Measurements from ENCODE around the gene ZNF524. TPM values are rescaled to one million over a fixed set of nuclear protein-coding genes. Genes with fewer than 3 reads are reported as not detected.

ZNF524 gene
- total and polyA plus RNA-seq, 2 donors (not counting 1 experiment from before 2014, with no cell fraction given): 2.6 to 16.8 TPM

Other genes with a start within 250 kb of the ZNF524 start
- under 0.01 and 0.17 TPM in 2 replicates for gene COX6B2, start 245.6 kb upstream of the ZNF524 start, total RNA-seq
- gene COX6B2, start 245.6 kb upstream of the ZNF524 start, polyA plus RNA-seq: 0.03 and 0.14 TPM in 2 replicates
- gene GARIN5B, start 237.0 kb upstream of the ZNF524 start, total RNA-seq: not detected in 2 replicates
- not detected in 2 replicates for gene GARIN5B, start 237.0 kb upstream of the ZNF524 start, polyA plus RNA-seq
- gene IL11, start 229.8 kb upstream of the ZNF524 start, total RNA-seq: 0.66 and 1.0 TPM in 2 replicates
- 1.2 and 1.3 TPM in 2 replicates for gene IL11, start 229.8 kb upstream of the ZNF524 start, polyA plus RNA-seq
- not detected in 2 replicates for gene TMEM190, start 223.5 kb upstream of the ZNF524 start, total RNA-seq
- 0.14 TPM in 1 of 2 replicates, not detected in the other for gene TMEM190, start 223.5 kb upstream of the ZNF524 start, polyA plus RNA-seq
- gene TMEM238, start 216.0 kb upstream of the ZNF524 start, total RNA-seq: 0.26 and 0.33 TPM in 2 replicates
- gene TMEM238, start 216.0 kb upstream of the ZNF524 start, polyA plus RNA-seq: not detected in 2 replicates
- 146 and 168 TPM in 2 replicates for gene RPL28, start 214.4 kb upstream of the ZNF524 start, total RNA-seq
- gene RPL28, start 214.4 kb upstream of the ZNF524 start, polyA plus RNA-seq: 548 and 665 TPM in 2 replicates
- 37.5 and 41.0 TPM in 2 replicates for gene UBE2S, start 192.5 kb upstream of the ZNF524 start, total RNA-seq
- 25.4 and 74.6 TPM in 2 replicates for gene UBE2S, start 192.5 kb upstream of the ZNF524 start, polyA plus RNA-seq
- not detected in 2 replicates for gene SHISA7, start 157.0 kb upstream of the ZNF524 start, total RNA-seq
- gene SHISA7, start 157.0 kb upstream of the ZNF524 start, polyA plus RNA-seq: not detected in 2 replicates
- 34.2 and 35.5 TPM in 2 replicates for gene ISOC2, start 138.6 kb upstream of the ZNF524 start, total RNA-seq
- 24.8 and 27.7 TPM in 2 replicates for gene ISOC2, start 138.6 kb upstream of the ZNF524 start, polyA plus RNA-seq
- gene C19orf85, start 135.5 kb upstream of the ZNF524 start, total RNA-seq: not detected in 2 replicates
- not detected in 2 replicates for gene C19orf85, start 135.5 kb upstream of the ZNF524 start, polyA plus RNA-seq
- gene ZNF628, start 123.7 kb upstream of the ZNF524 start, total RNA-seq: 0.77 and 1.3 TPM in 2 replicates
- gene ZNF628, start 123.7 kb upstream of the ZNF524 start, polyA plus RNA-seq: 0.49 and 0.86 TPM in 2 replicates
- 12.1 and 18.2 TPM in 2 replicates for gene NAT14, start 115.1 kb upstream of the ZNF524 start, total RNA-seq
- 18.3 and 19.3 TPM in 2 replicates for gene NAT14, start 115.1 kb upstream of the ZNF524 start, polyA plus RNA-seq
- 19.3 and 19.7 TPM in 2 replicates for gene SSC5D, start 111.9 kb upstream of the ZNF524 start, total RNA-seq
- gene SSC5D, start 111.9 kb upstream of the ZNF524 start, polyA plus RNA-seq: 2.1 and 3.0 TPM in 2 replicates
- not detected in 2 replicates for gene SBK2, start 63.2 kb upstream of the ZNF524 start, total RNA-seq
- not detected in 2 replicates for gene SBK2, start 63.2 kb upstream of the ZNF524 start, polyA plus RNA-seq
- 0.26 and 0.66 TPM in 2 replicates for gene SBK3, start 54.7 kb upstream of the ZNF524 start, total RNA-seq
- gene SBK3, start 54.7 kb upstream of the ZNF524 start, polyA plus RNA-seq: not detected in 2 replicates
- 3.3 and 5.4 TPM in 2 replicates for gene ZNF579, start 19.4 kb upstream of the ZNF524 start, total RNA-seq
- 4.2 and 5.0 TPM in 2 replicates for gene ZNF579, start 19.4 kb upstream of the ZNF524 start, polyA plus RNA-seq
- gene FIZ1, start 771 bp upstream of the ZNF524 start, total RNA-seq: 2.3 TPM in 2 replicates
- 1.8 and 2.7 TPM in 2 replicates for gene FIZ1, start 771 bp upstream of the ZNF524 start, polyA plus RNA-seq
- gene ZNF865, start 5.4 kb downstream of the ZNF524 start, total RNA-seq: 0.51 and 1.2 TPM in 2 replicates
- 1.2 TPM in 2 replicates for gene ZNF865, start 5.4 kb downstream of the ZNF524 start, polyA plus RNA-seq
- 4.6 and 5.6 TPM in 2 replicates for gene ZNF784, start 24.3 kb downstream of the ZNF524 start, total RNA-seq
- 1.6 and 2.0 TPM in 2 replicates for gene ZNF784, start 24.3 kb downstream of the ZNF524 start, polyA plus RNA-seq
- gene ZNF580, start 40.7 kb downstream of the ZNF524 start, total RNA-seq: 3.3 and 4.1 TPM in 2 replicates
- 7.2 and 10.9 TPM in 2 replicates for gene ZNF580, start 40.7 kb downstream of the ZNF524 start, polyA plus RNA-seq
- 33.4 and 40.1 TPM in 2 replicates for gene ZNF581, start 43.4 kb downstream of the ZNF524 start, total RNA-seq
- gene ZNF581, start 43.4 kb downstream of the ZNF524 start, polyA plus RNA-seq: 9.0 and 9.2 TPM in 2 replicates
- gene CCDC106, start 47.9 kb downstream of the ZNF524 start, total RNA-seq: 8.0 and 10.2 TPM in 2 replicates
- 4.5 and 5.9 TPM in 2 replicates for gene CCDC106, start 47.9 kb downstream of the ZNF524 start, polyA plus RNA-seq
- gene U2AF2, start 54.7 kb downstream of the ZNF524 start, total RNA-seq: 66.8 and 84.1 TPM in 2 replicates
- 53.5 and 93.3 TPM in 2 replicates for gene U2AF2, start 54.7 kb downstream of the ZNF524 start, polyA plus RNA-seq
- 16.2 and 47.1 TPM in 2 replicates for gene EPN1, start 74.9 kb downstream of the ZNF524 start, total RNA-seq
- 48.6 and 81.8 TPM in 2 replicates for gene EPN1, start 74.9 kb downstream of the ZNF524 start, polyA plus RNA-seq
- gene NLRP9, start 138.1 kb downstream of the ZNF524 start, total RNA-seq: not detected in 2 replicates
- gene NLRP9, start 138.1 kb downstream of the ZNF524 start, polyA plus RNA-seq: not detected in 2 replicates
- gene RFPL4A, start 158.8 kb downstream of the ZNF524 start, total RNA-seq: not detected in 2 replicates
- not detected in 2 replicates for gene RFPL4A, start 158.8 kb downstream of the ZNF524 start, polyA plus RNA-seq
- not detected in 2 replicates for gene RFPL4AL1, start 168.8 kb downstream of the ZNF524 start, total RNA-seq
- not detected in 2 replicates for gene RFPL4AL1, start 168.8 kb downstream of the ZNF524 start, polyA plus RNA-seq
- gene NLRP11, start 231.7 kb downstream of the ZNF524 start, total RNA-seq: under 0.01 TPM in 2 replicates
- not detected in 2 replicates for gene NLRP11, start 231.7 kb downstream of the ZNF524 start, polyA plus RNA-seq
- not detected in 2 replicates for gene NLRP4, start 236.3 kb downstream of the ZNF524 start, total RNA-seq
- gene NLRP4, start 236.3 kb downstream of the ZNF524 start, polyA plus RNA-seq: not detected in 2 replicates

Data from fibroblast of lung (primary cell).